Fibroblast of skin of scalp (primary cell): ENCODE data around the gene CD8B2.
A peak's percentile ranks its signal among the peaks of the same experiment; 100 is the strongest.
"Not testable (repeated sequence)": the region's sequence is repeated elsewhere in the genome, so short reads cannot be mapped to it uniquely, and the experiment has no call there.

Source experiments
- DNase-seq: peaks from one replicate; pipeline ENCODE4 v3.0.0-alpha.2; 2013

Gene CD8B2

DNA sequence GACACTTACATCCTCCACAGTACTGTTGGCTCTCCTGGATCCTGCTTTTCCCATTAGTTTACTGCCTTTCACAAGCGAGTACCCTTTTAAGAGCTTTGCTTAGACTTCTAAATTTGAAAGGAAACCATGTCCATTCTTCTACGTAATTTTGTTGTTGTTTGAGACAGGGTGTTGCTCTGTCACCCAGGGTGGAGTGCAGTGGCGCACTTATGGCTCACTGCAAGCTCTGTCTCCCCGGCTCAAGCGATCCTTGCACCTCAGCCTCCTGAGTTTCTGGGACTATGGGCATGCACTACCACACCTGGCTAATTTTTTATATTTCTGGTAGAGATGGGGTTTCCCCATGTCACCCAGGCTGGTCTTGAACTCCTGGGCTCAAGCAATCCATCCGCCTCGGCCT lies 24.8 kb downstream of the CD8B2 start:
- not testable (repeated sequence) for DNase-seq

DNA sequence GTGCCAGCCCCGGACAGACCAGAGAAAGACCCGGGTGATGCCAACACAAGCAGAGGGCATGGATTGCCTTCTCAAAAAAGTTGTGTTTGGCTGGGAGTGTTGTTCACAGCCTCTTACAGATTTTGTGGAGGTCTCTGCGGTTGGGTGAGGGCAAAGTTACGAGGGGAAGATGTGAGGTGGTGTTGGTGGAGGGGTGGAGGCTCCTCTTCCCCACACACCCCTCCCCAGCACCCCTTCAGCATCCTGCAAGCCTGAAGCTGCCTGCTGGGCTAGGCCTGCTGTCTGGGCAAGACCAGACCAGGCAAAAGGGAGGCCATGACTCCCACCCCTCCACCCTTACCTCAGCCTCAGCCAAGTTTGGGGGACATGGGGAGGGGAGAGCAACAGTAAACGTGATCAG lies 26.2 kb downstream of the CD8B2 start:
- DNase-seq: not testable (repeated sequence)

DNA sequence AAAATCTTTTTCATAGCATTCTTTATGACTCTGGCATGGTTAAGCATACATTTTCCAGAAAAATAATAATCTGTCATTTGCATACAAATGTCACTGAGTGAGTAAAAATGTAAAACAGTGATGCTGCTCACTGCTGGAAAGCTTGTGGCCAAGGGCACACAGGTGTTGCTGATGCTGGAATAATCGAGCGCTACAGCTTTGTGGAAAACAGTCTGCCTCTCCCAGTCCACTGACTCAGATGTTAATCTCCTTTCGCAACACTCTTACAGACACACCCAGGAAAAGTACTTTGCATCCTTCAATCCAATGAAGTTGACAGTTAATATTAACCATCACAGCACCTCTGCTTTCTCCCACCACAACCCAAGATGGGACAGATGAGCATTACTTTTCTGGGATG lies 27.7 kb downstream of the CD8B2 start:
- DNase-seq: not testable (repeated sequence)

DNA sequence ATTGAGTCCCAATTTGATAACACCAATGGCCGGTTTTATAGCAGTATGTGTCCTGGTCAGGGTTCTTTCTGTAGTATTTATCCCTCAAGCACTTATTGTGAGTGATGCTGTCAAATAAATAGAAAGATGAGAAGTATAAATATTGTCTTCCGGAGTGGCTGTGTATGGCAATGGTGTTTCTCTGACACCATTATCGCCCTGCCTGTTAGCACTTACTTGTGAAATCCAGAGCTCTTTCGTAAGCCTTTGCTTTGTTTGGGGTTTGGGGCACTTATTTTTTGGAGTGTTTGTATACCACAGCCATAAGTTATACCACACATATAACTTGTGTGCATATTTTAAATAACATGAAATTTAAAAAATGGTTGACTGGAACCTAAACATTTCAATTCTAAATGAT lies 29.3 kb downstream of the CD8B2 start:
- no peak for DNase-seq

DNA sequence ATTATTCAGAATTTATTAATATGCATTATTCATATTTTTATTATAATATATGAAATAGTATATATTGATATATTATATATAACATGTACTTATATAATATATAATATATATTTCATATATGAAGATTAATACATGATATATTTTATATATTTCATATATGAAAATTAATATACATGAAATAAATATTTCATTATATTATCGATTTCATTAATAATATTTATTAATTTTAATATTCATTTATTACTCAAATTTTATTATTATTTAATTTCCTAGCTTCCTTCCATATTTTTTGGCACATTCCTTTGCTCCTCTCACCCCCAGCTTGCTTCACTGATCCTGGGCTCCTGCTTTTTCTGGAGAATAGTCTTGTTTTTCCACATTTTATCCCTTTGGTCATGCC lies 29.7 kb downstream of the CD8B2 start:
- no peak for DNase-seq

DNA sequence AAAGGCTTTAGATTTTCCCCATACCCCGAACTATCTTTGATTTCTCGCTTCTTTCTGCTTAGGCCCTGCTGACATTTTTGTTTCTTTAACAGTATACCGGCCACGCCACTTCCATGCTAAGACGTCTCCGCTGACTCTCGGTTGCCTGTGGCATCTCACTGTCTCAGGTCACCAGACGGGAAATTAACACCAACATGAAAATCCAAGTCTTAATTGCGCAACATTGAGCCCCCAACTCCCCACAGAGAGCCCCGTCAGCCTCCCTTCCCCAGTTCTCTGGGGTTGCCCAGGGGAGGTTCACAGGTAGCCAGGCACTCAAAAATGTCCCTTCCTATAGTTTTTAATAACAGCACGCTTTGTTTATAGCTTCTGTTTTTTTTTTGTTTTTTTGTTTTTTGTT lies 30.2 kb downstream of the CD8B2 start:
- DNase-seq: no peak

DNA sequence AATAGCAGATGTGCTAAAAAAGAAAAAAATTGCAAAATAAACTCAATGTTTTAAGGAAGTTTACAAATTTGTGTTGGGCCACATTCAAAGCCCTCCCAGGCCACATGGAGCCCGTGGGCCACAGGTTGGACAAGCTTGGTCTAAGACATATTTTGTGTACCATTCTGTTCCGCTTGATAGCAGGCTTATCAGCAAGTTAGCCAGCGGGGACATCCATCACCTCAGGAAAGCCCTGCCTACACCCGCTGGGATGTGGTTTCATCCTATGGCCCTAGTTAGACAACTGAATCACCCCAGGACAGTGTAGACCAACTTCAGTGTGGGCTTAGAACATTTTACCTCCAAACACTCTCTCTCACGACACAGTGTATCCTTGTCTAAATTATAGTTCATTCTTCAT lies 32.6 kb downstream of the CD8B2 start:
- no peak for DNase-seq

DNA sequence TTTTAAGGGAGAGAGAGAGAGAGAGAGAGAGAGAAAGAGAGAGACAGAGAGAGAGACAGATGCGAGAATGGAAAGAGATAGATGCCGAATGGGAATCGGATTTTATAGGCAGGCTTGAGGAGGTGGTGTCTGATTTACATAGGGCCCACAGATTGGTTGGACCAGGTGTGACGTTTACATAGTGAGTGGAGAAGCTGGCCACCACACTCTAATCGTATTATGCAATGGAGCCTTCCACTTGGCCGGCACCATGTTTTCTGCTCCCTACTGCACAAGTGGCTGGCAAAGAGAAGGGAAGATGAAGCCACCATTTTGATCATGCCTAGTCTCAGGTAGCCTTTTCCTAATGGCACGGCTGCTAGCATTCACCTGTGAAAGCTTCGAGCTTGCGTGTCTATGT lies 33.9 kb downstream of the CD8B2 start:
- DNase-seq: no peak

DNA sequence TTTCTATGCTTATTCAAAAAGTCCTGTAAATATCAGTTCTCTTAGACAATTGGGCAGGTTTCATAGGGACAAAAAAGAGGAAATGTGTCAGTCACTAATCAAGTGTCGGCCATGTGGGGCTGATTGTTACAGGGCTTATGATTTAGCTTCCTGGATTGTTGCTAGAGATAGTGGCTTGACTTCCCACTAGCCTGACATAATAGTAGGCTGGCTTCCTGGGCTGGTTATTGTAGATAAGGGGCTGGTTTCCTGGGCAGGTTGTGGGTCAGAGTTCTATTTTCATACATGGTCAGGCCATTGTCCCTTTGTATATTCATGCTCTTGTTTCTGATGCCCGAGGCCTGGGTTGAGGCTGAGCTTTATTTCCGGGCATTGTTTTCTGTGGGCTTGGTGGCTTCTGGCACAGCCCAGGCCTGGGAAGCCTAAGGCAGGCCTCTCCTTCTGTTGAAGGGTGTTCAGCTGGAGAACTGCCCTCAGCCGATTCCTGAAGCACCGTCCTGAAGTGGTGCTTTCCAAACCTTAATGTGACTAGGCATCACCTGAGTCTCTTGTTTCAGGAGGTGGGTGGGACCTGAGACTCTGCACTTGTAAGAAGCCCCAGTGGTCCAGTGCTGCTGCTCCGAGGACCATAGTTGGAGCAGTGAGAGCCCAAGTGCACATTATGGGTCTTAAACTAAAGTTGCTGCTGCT lies 37.0 kb downstream of the CD8B2 start:
- DNase-seq: no peak

DNA sequence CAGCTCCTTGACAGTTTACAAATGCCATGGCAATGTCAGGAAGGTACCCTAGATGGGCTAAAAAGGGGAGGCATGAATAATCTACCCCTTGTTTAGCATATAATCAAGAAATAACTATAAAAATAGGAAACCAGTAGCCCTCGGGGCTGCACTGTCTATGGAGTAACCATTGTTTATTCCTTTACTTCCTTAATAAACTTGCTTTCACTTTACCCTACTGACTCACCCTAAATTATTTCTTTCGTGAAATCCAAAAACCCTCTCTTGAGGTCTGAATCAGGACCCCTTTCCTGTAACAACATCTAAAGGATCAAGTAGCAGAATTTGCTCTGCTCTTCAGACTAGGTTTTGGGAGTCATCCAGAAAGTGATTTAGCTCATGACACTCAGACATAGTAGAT lies 43.7 kb downstream of the CD8B2 start:
- DNase-seq: no peak

DNA sequence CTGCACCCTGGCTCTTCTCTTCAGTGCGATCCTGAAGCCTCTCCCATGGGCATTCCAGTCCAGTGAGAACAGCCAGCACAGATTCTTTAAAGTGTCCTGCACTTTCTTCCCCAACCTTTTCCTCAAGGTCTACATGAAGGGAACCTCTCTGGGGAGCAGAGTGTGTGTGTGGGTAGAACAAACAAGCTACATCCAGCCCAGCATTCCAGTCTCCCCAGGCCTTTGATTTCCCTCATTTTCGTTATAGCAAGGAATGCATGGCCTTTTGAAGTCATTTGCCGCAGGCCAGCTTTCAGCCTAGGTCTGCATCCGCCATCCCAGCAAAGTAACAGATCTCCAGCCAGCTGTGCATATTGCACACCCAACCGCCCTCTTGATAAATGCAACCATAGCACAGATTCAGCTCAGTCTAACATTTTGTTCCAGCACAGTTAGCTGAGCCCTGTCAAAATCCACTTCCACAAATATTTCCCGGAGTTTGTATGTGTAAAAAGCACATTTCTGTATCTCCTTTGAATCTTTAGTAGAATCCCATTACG lies 44.6 kb downstream of the CD8B2 start:
- DNase-seq: no peak

DNA sequence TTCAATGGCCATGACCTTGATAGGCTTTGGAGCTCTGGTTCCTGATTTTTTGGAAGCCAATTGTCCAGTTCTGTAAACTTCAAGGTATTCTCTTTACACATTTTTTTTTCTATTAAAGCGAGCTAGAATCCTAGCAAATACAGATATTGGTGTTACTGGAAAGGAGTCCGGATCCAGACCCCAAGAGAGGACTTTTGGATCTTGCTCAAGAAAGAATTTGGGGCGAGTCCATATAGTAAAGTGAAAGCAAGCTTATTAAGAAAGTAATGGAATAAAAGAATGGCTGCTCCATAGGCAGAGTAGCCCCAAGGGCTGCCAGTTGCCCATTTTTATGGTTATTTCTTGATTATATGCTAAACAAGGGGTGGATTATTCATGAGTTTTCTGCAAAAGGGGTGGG lies 45.1 kb downstream of the CD8B2 start:
- DNase-seq: no peak

DNA sequence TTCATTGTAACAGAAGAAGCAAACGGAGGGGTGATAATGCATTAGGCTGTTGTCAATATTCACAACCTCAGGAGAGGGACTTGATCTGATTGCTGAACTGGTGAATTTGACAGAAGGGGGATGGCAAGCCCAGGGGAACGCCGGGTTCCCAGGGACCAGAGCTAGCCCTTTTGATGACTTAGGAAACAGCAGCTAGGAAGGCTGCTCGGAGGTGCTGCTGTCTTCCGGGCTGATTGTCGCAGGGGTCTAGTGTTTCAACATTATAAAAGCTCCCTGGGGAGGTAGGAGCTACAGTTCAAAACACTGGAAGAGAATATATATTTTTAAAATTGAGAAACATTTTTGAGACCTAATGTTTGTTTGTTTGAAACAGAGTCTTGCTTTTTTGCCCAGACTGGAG lies 47.3 kb downstream of the CD8B2 start:
- no peak for DNase-seq

DNA sequence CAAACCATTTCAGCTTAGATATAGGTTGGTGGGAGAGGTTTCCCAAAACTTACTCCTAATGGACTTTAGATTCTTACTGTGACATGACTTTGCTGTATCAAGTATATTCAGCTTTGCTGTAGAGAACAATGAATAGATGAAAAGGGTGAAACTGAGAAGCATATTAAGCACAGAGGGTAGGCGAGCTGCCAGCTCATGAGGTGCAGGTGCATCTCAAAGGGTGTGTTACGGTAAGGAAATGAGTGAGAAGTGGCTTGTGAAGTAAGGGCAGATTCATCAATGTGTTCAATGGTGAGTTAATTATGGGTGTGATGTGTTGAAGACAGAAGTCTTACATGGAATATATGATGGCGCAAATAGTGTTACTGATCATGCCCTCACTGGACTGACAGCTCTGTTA lies 49.3 kb downstream of the CD8B2 start:
- DNase-seq: no peak

DNA sequence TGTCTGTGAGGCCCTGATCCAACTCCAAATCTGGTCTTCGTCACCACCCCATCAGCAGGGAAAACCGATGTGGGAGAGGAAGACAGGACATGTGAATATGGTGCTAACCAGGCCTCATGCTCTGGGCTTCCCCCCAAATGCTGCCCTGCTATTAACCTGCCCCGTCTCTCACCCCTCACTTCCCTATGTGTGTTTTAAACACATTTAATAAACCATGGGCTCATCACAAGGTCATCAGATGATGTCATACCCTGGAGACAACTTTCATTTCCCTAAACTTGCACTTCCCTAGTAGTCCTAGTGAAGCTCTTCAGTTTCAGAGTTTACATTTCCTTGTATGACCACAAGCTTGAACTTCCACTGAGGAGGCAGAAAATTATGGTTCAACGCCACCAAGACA lies 49.9 kb downstream of the CD8B2 start:
- DNase-seq: no peak

DNA sequence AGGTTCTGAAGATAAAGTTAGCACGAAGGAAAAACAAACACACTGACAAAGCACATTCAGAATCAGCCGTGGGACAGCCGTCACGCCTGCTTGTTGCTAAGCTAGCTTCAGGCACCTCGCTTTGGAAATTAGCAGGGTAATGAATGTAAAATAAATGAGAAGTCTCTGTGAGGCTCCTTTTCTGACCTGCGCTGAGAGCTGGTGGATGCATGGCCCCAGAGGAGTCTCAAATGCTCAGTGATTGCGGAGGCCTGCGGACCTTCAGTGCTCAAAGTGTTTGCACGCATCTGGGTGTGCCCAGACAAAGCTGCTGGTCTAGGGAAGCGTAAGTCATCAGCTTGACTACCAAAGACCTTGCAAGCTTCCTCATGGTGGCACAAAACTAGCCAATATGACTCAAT lies 50.6 kb downstream of the CD8B2 start:
- DNase-seq: no peak

DNA sequence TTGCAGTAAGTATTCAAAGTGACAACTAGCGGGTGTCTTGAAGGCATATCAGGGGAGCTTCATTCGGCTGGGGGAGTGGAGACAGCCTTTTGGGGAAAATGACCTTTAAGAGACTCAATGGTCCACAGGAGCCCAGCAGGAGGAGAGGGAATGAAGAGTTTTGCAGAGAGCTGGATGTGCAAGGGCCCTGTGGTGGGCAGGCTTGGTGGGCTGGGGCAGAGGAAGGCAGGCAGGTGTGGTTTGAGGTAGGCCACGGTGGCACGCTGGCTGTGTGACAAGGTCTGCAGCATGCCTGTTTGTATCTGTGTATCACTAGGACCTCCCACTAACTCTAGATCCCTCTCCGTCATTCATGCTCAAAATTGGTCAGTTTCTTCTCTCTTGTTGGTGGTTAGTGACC lies 53.7 kb downstream of the CD8B2 start:
- no peak for DNase-seq

DNA sequence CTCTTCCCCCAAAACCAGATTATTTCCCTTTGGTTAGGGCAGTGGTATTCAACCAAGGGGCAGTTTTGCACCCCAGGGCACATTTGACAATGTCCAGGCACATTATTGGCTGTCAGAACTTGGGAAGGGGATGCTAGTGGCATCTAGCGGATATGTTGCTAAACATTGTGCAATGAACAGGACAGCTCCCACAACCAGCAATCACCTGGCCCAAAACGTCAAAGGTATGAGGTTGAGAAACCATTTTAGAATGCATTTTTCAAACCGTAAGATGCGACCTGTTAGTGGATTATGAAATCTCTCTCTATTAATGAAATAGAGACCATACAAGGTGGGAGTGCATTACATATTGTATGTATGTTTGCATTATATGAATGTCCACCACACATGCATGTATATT lies 54.2 kb downstream of the CD8B2 start:
- DNase-seq: no peak

DNA sequence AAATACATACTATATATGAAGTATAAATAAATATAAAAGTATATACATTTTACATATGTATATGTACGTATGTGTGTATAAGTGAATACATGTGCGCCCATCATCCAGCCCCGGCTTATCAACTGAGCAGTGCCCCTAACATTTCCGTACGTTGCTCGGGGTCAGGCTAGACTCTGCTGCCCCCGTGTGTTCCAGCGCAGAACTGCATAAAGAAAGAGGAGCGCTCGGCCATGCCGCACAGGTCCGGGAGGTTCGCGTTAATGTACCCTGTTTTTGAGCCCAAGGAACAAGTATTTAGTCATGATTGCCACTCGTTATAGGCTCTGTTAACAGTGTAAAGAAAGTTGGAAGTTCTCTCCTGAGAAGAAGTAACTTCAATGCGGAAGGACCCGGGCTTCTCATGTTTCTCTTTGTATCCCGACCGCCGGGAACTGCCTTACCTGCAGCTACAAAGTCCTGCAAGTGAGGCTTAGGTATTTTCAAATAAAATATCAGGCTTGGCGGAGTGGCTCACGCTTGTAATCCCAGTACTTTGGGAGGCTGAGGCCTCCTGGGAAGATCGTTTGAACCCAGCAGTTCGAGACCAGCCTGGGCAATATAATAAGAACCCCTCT lies 55.7 kb downstream of the CD8B2 start:
- DNase-seq: peak; percentile 54

DNA sequence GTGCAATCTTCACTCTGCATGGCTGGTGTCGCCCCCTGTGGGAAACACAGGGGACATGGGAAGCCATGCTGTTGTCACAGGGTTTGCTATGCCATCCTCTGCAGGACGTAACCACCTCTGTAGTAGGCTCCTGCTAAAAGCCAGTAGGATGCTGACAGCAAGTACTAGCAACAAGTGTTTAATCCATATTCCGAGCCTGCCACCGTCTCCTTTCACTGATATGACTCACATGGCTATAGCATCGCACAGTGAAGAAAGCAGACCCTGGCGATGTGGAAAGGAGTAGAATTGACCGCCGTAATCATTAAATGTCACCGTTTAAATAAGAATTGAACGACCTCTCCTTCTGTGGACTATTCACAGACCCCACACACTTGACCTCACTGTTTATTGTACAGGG lies 57.8 kb downstream of the CD8B2 start:
- no peak for DNase-seq

DNA sequence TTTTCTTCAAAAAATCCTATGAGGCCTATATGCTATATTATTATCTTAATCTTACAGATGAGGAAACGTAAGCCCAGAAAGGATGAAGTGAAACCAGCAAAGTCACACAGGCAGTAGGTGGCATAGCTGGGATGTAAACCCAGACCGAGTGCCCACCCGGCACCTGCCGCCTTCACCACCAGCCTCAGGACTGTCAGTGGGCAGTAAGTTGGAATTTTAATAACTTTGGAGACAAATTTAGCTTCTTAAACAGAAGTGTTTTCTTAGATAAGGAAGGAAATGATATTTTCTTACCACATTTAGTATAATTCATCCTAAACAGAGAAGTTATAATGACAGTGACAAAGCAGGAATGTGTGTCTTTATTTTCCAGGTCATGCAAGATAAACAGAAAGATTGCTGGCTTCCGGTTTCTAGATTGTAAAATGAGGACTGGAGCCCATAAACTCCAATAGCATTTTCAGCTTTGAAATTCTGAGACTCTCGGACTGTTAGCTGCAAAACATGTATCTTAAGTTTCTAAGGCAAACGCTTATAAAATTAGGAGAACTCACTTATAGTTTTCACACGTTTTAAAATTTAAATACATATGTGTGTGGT lies 59.3 kb downstream of the CD8B2 start:
- DNase-seq: no peak

DNA sequence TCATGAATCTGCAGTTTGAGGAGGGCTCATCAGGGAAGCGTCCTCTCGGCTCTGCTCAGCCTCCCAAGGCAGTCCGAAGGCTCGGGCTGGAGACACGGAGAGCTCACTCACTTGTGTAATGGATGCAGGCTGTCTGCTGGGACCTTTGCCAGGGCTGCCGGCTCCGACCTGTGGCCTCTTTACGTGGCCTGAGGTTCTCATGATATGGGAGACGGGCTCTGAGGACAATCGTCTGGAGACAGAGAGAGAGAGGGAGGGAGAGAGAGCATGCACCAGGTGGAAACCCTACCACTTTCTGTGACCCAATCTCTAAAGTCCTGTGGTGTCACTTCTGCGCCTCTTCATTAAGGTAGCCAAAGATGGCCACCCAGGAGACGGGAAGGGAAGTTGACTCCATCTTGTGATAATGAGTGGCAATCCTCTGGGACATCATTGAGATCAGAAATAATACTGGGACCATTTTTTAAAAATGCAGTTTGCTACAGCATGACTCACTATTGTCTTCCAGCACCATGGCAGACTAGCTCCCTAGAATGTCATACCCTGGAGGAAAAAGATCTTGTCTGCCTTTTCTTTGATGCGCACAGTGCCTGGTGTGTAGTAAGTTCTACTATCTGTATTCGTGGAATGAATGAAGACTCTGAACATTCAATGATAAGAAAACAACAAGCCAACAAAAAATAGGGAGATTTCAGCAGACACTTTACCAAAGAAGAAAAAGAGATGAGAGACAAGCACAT lies 60.2 kb downstream of the CD8B2 start:
- DNase-seq: peak; percentile 13

DNA sequence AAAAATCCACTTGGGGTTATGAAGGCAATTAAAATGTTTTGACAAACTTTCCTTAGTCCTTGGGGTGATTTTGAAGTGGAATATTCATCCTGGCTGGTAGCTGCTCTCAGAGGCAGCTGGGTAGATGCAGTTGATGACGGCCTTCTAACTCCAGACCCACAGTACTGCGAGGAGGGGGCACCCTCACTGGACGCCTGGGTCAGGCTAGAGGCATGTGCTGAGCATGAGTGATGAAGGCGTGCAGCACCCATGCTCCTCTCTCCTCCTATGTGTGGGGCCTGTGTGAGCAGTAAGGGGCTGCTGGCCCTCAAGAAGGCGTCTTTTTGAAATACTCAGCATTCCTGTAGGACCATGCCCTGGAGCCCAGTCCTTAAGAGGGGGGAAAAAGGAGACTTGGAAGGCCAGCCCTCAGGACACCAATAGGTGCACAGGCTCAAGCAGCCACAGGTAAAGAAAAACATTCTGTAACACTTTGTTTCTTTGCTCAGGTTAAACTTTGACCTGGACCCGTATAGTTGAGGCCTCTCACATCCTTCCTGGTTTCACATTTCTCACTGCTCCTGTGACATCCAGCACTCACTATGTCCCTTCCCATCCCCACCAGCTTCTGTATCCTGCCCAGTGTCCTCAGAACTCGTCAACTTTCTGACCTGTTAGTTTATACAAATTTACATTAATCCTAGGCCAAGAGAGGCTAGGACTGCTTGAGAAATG lies 64.4 kb downstream of the CD8B2 start:
- no peak for DNase-seq
